Natural killer cell (primary cell): Measurements from ENCODE around the gene ZC3H14. TPM values are rescaled to one million over a fixed set of nuclear protein-coding genes. Genes with fewer than 3 reads are reported as not detected.

Experiments
- ATAC-seq, 3 donors: fragments of 150-1000 bp in 2 of 3; fragments of 200-7000 bp in 1 of 3; cut with Tn5 transposase; 1 replicate in 1 of 3; 2 replicates in 2 of 3; pipeline ENCODE4 v1.10.0; 2021; ENCODE audit warnings: mild to moderate bottlenecking in 2 of 3, moderate library complexity in 2 of 3
- DNase-seq, 2 donors: peaks; one replicate each; pipeline versions ENCODE4 v3.0.0 to v3.0.0-alpha.2; 2013 to 2021; ENCODE audit warnings: mixed read lengths in 1 of 2
- H3K27ac ChIP-seq: one replicate; pipeline ENCODE4 v1.5.1; 2013; ENCODE audit warnings: mild to moderate bottlenecking, low read length
- H3K27me3 ChIP-seq: one replicate; pipeline ENCODE4 v1.6.1; 2013; ENCODE audit warnings: low read length; ENCODE audit not compliant: control insufficient read depth, insufficient read depth
- H3K36me3 ChIP-seq: one replicate; pipeline ENCODE4 v1.6.1; 2013; ENCODE audit warnings: low read length; ENCODE audit not compliant: control insufficient read depth, insufficient read depth
- H3K4me1 ChIP-seq: one replicate; pipeline ENCODE4 v1.6.1; 2013; ENCODE audit warnings: low read length; ENCODE audit not compliant: control insufficient read depth, insufficient read depth
- H3K4me3 ChIP-seq: one replicate; pipeline ENCODE4 v1.5.1; 2013; ENCODE audit warnings: low read length
- H3K9me3 ChIP-seq: one replicate; pipeline ENCODE4 v1.6.1; 2013; ENCODE audit warnings: low read length; ENCODE audit not compliant: control insufficient read depth, insufficient read depth
- H3K27ac Mint-ChIP-seq, 2 donors: one replicate each; pipeline ENCODE4 v1.8.0; 2022; ENCODE audit warnings: mild to moderate bottlenecking in 2 of 2, mixed read lengths in 2 of 2, moderate library complexity in 1 of 2
- H3K27me3 Mint-ChIP-seq, 2 donors: one replicate each; pipeline ENCODE4 v1.8.0; 2022; ENCODE audit warnings: low read depth in 2 of 2, mixed read lengths in 2 of 2
- H3K36me3 Mint-ChIP-seq: one replicate; pipeline ENCODE4 v1.8.0; 2022; ENCODE audit warnings: mixed read lengths
- H3K4me1 Mint-ChIP-seq, 2 donors: one replicate each; pipeline ENCODE4 v1.8.0; 2022; ENCODE audit warnings: mixed read lengths in 2 of 2
- H3K4me3 Mint-ChIP-seq: one replicate; pipeline ENCODE4 v1.8.0; 2022; ENCODE audit warnings: mild to moderate bottlenecking, moderate library complexity, mixed read lengths
- H3K9me3 Mint-ChIP-seq, 2 donors: one replicate each; pipeline ENCODE4 v1.8.0; 2022; ENCODE audit warnings: mixed read lengths in 2 of 2
- CTCF ChIP-seq: fragments of 200-600 bp; IDR thresholded peaks from one replicate; pipeline ENCODE4 v1.8.0; 2022; ENCODE audit warnings: antibody characterized with exemption
- WGBS: methylation state at CpG from one replicate; pipeline ENCODE4 v1.1.7; 2013; ENCODE audit warnings: missing lambda C conversion rate; ENCODE audit not compliant: insufficient coverage; 5-methylcytosine and 5-hydroxymethylcytosine counted together
- intact Hi-C: fragments of 100-400 bp; cut with micrococcal nuclease; formaldehyde crosslinking; loops from one replicate; pipeline ENCODE4 v1.14.2; 2022
- total RNA-seq, 4 donors: library from RNA; stranded (reverse); fragments of 120-200 nt in 1 of 4; gene quantifications; one replicate each; pipeline versions ENCODE4 v1.2.3 to v1.2.4, GENCODE V29; 2013 to 2022

Gene ZC3H14
- total RNA-seq, 3 donors from 2014 or later (not counting 1 experiment from before 2014, with no cell fraction given): 44.1 to 54.5 (median 53.4) TPM

- no peak overlapping the region for H3K4me3 ChIP-seq
- H3K27me3 Mint-ChIP-seq: peaks cover 0 to 3% of the 10 kb centered on the region in 2 donors
- H3K4me1 Mint-ChIP-seq: no peaks in the 10 kb centered on the region
- H3K27ac ChIP-seq: no peak overlapping the region
- TF ChIP-seq CTCF: no peak
- no peak overlapping the region for H3K27ac Mint-ChIP-seq
- intact Hi-C loops: no loop called here
- H3K9me3 ChIP-seq: no peaks in the 10 kb centered on the region
- H3K9me3 Mint-ChIP-seq: no peaks in the 10 kb centered on the region
- no peaks in the 10 kb centered on the region for H3K27me3 ChIP-seq
- no peak overlapping the region for H3K4me3 Mint-ChIP-seq
- no peaks in the 10 kb centered on the region for H3K36me3 Mint-ChIP-seq
- H3K36me3 ChIP-seq: no peaks in the 10 kb centered on the region
- DNase-seq: no peak
- H3K4me1 ChIP-seq: no peaks in the 10 kb centered on the region
- 90% methylated on average over 6 of the region's 6 CpGs for WGBS
- ATAC-seq: no peak
Measured at GRCh38 chr14:88630565-88630964, 67.7 kb downstream of the ZC3H14 start.

GRCh38 chr14:88631091-88631490 is 68.3 kb downstream of the ZC3H14 start:
- WGBS: 100% methylated on average over 2 of the region's 3 CpGs
- intact Hi-C loops: no loop called here
- H3K36me3 Mint-ChIP-seq: no peaks in the 10 kb centered on the region
- Histone ChIP-seq H3K36me3 (no peaks in the 10 kb centered on the region), H3K4me3 (no peak overlapping the region), H3K9me3 (no peaks in the 10 kb centered on the region), H3K27ac (no peak overlapping the region), H3K4me1 (no peaks in the 10 kb centered on the region), H3K27me3 (no peaks in the 10 kb centered on the region)
- H3K27me3 Mint-ChIP-seq: peaks cover 0 to 3% of the 10 kb centered on the region in 2 donors
- no peak for DNase-seq
- H3K4me1 Mint-ChIP-seq: no peaks in the 10 kb centered on the region
- no peak for ATAC-seq
- H3K9me3 Mint-ChIP-seq: no peaks in the 10 kb centered on the region
- H3K27ac Mint-ChIP-seq: no peak overlapping the region
- no peak overlapping the region for H3K4me3 Mint-ChIP-seq
- no peak for TF ChIP-seq CTCF

- no peaks in the 10 kb centered on the region for H3K36me3 ChIP-seq
- intact Hi-C loops: no loop called here
- ATAC-seq (no peak), DNase-seq (no peak)
- Mint-ChIP-seq H3K9me3 (no peaks in the 10 kb centered on the region), H3K4me3 (no peak overlapping the region), H3K27me3 (peaks cover 0 to 3% of the 10 kb centered on the region in 2 donors), H3K4me1 (no peaks in the 10 kb centered on the region), H3K27ac (no peak overlapping the region), H3K36me3 (no peaks in the 10 kb centered on the region)
- no peak for TF ChIP-seq CTCF
- 83% methylated on average over 1 of the region's 2 CpGs for WGBS
- H3K4me1 ChIP-seq: no peaks in the 10 kb centered on the region
- H3K4me3 ChIP-seq: no peak overlapping the region
- no peaks in the 10 kb centered on the region for H3K9me3 ChIP-seq
- H3K27ac ChIP-seq: no peak overlapping the region
- no peaks in the 10 kb centered on the region for H3K27me3 ChIP-seq
Measured at GRCh38 chr14:88632512-88632911, 69.7 kb downstream of the ZC3H14 start.

GRCh38 chr14:88639221-88639620 is 76.4 kb downstream of the ZC3H14 start:
- no peak overlapping the region for H3K4me3 Mint-ChIP-seq
- DNase-seq (no peak), ATAC-seq (no peak)
- H3K4me1 ChIP-seq: no peaks in the 10 kb centered on the region
- intact Hi-C loops: no loop called here
- H3K4me1 Mint-ChIP-seq: no peaks in the 10 kb centered on the region
- H3K36me3 Mint-ChIP-seq: peaks cover 16% of the 10 kb centered on the region
- no peaks in the 10 kb centered on the region for H3K9me3 ChIP-seq
- H3K4me3 ChIP-seq: no peak overlapping the region
- H3K27ac ChIP-seq: no peak overlapping the region
- H3K27ac Mint-ChIP-seq: no peak overlapping the region
- peaks cover 2 to 3% of the 10 kb centered on the region in 2 donors for H3K9me3 Mint-ChIP-seq
- H3K36me3 ChIP-seq: no peaks in the 10 kb centered on the region
- no peak for TF ChIP-seq CTCF
- peaks cover 0 to 2% of the 10 kb centered on the region in 2 donors for H3K27me3 Mint-ChIP-seq
- 80% methylated on average over 1 of the region's 1 CpG for WGBS
- H3K27me3 ChIP-seq: no peaks in the 10 kb centered on the region
